ENCODE data around the gene DNAH1.

GRCh38 chr3:52361011-52361410, 44.9 kb downstream of the DNAH1 start:
- no peak for TF ChIP-seq CTCF (IDR thresholded peaks at IDR 0.05)
- TF ChIP-seq POLR2A (IDR thresholded peaks at IDR 0.05) = no peak
- no peak for TF ChIP-seq POLR2AphosphoS5 (IDR thresholded peaks at IDR 0.05)
